ENCODE results near the gene HIP1. TPM values are rescaled to one million over a fixed set of nuclear protein-coding genes. Genes with fewer than 3 reads are reported as not detected.
"Not testable (repeated sequence)": the region's sequence is repeated elsewhere in the genome, so short reads cannot be mapped to it uniquely, and the experiment has no call there.

HIP1 gene
- total RNA-seq, 1 donor from 2014 or later, result 12.5 TPM

DNA sequence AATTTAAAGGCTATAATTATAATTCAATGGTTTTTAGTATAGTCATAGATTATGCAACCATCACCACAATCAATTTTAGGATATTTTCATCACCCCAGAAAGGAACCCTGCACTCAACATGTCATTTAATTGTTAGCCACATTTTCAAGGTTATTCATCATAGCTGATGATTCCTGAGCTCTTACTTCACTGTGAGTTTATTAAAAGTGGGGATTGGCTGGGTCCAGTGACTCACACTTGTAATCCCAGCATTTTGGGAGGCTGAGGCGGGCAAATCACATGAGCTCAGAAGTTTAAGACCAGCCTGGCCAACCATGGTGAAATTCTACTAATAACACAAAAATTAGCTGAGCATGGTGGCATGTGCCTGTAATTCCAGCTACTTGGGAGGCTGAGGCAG lies 32.5 kb upstream of the HIP1 start:
- Histone ChIP-seq H3K4me1 (ENCODE audit: control insufficient read depth in 3 of 3, insufficient read depth in 3 of 3, low read length in 3 of 3) (no peaks in the 10 kb centered on the region), H3K36me3 (ENCODE audit: control insufficient read depth in 3 of 3, insufficient read depth in 3 of 3, low read length in 3 of 3) (no peaks in the 10 kb centered on the region), H3K9me3 (ENCODE audit: control insufficient read depth in 3 of 3, low read length in 3 of 3) (no peaks in the 10 kb centered on the region), H3K9ac (ENCODE audit: low read depth in 1 of 3, low read length in 3 of 3) (no peak overlapping the region), H3K27ac (ENCODE audit: low read depth, low read length) (no peak overlapping the region), H3K4me3 (ENCODE audit: low read length in 3 of 3) (no peak overlapping the region), H3K27me3 (ENCODE audit: control insufficient read depth in 3 of 3, insufficient read depth in 3 of 3, low read length in 3 of 3) (no peaks in the 10 kb centered on the region)

DNA sequence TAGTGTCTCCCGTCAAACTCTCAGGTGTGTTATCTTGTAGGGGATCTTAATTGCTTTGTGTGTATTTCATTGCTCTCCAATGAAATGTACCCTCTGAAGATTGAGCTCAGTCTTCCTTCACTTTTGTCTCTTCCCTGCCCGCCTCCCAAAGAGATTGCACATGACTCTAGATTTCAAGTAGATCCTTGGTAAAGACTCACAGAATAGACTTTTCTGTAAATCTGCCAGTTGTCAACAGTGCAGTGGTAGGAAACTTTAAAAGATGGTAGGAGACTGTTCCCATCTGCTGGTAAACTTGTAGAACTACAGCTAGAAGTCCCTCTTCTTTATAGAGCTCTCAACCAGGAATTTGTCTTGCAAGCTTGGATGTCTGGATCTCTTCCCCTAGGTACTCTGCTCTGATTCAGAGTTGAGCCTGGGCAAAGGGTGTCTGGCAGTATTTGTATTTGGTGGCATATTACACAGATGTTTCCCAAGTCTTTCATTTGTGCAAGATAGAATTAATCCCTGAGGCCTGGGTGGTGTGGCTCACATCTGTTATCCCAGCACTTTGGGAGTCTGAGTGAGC lies 23.7 kb upstream of the HIP1 start:
- H3K27ac ChIP-seq (ENCODE audit: low read depth, low read length), result no peak overlapping the region
- H3K4me1 ChIP-seq (ENCODE audit: control insufficient read depth in 3 of 3, insufficient read depth in 3 of 3, low read length in 3 of 3), result no peaks in the 10 kb centered on the region
- H3K9ac ChIP-seq (ENCODE audit: low read depth in 1 of 3, low read length in 3 of 3), result no peak overlapping the region
- H3K9me3 ChIP-seq (ENCODE audit: control insufficient read depth in 3 of 3, low read length in 3 of 3), result no peaks in the 10 kb centered on the region
- H3K4me3 ChIP-seq (ENCODE audit: low read length in 3 of 3), result no peak overlapping the region
- no peaks in the 10 kb centered on the region for H3K27me3 ChIP-seq (ENCODE audit: control insufficient read depth in 3 of 3, insufficient read depth in 3 of 3, low read length in 3 of 3)
- H3K36me3 ChIP-seq (ENCODE audit: control insufficient read depth in 3 of 3, insufficient read depth in 3 of 3, low read length in 3 of 3), result no peaks in the 10 kb centered on the region

DNA sequence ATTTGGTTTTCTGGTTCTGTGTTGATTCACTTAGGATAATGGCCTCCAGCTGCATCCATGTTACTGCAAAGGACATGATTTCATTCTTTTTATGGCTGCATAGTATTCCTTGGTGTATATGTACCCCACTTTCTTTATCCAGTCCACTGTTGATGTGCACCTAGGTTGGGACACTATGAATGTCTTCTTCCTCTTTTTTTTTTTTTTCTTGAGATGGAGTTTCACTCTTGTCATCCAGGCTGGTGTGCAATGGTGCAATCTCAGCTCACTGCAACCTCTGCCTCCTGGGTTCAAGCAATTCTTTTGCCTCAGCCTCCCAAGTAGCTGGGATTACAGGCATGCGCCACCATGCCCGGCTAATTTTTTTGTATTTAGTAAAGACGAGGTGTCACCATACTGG lies 23.1 kb upstream of the HIP1 start:
- H3K27me3 ChIP-seq (ENCODE audit: control insufficient read depth in 3 of 3, insufficient read depth in 3 of 3, low read length in 3 of 3); H3K4me3 ChIP-seq (ENCODE audit: low read length in 3 of 3); H3K9me3 ChIP-seq (ENCODE audit: control insufficient read depth in 3 of 3, low read length in 3 of 3); H3K36me3 ChIP-seq (ENCODE audit: control insufficient read depth in 3 of 3, insufficient read depth in 3 of 3, low read length in 3 of 3); H3K27ac ChIP-seq (ENCODE audit: low read depth, low read length); H3K4me1 ChIP-seq (ENCODE audit: control insufficient read depth in 3 of 3, insufficient read depth in 3 of 3, low read length in 3 of 3); H3K9ac ChIP-seq (ENCODE audit: low read depth in 1 of 3, low read length in 3 of 3): not testable (repeated sequence)

DNA sequence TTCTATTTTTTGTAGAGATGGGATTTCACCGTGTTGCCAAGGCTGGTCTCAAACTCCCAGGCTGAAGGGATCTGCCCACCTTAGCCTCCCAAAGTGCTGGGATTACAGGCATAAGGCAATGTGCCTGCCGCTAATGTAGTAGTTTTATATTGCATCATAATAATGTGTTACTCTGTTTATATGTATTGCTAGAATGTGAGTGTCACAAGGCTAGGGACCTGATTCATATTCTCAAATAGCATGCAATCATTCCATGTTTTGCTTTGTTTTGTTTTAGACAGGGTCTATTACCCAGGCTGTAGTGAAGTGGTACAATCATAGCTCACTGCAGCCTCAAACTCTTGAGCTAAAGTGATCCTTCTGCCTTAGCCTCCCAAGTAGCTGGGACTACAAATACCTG lies 19.8 kb upstream of the HIP1 start:
- Histone ChIP-seq H3K9me3 (ENCODE audit: control insufficient read depth in 3 of 3, low read length in 3 of 3) (peaks cover 0 to 3% (median 0%) of the 10 kb centered on the region in 3 donors), H3K9ac (ENCODE audit: low read depth in 1 of 3, low read length in 3 of 3) (no peak overlapping the region), H3K36me3 (ENCODE audit: control insufficient read depth in 3 of 3, insufficient read depth in 3 of 3, low read length in 3 of 3) (no peaks in the 10 kb centered on the region), H3K4me1 (ENCODE audit: control insufficient read depth in 3 of 3, insufficient read depth in 3 of 3, low read length in 3 of 3) (no peaks in the 10 kb centered on the region), H3K27me3 (ENCODE audit: control insufficient read depth in 3 of 3, insufficient read depth in 3 of 3, low read length in 3 of 3) (no peaks in the 10 kb centered on the region), H3K27ac (ENCODE audit: low read depth, low read length) (no peak overlapping the region), H3K4me3 (ENCODE audit: low read length in 3 of 3) (no peak overlapping the region)

DNA sequence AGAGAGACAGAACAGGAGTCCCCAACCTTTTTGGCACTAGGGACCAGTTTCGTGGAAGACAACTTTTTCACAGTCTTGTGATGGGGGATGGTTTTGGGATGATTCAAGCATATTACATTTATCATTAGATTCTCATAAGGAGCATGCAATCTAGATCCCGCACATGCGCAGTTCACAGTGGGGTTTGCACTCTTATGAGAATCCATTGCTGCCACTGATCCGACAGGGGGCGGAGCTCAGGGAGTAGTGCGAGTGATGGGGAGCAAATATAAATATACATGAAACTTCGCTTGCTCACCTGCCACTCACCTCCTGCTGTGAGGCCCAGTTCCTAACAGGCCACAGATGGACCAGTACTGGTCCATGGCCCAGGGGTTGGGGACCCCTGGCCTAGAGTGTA lies 19.1 kb upstream of the HIP1 start:
- peaks cover 0 to 3% (median 0%) of the 10 kb centered on the region in 3 donors for H3K9me3 ChIP-seq (ENCODE audit: control insufficient read depth in 3 of 3, low read length in 3 of 3)
- no peak overlapping the region for H3K4me3 ChIP-seq (ENCODE audit: low read length in 3 of 3)
- H3K27me3 ChIP-seq (ENCODE audit: control insufficient read depth in 3 of 3, insufficient read depth in 3 of 3, low read length in 3 of 3), result no peaks in the 10 kb centered on the region
- H3K27ac ChIP-seq (ENCODE audit: low read depth, low read length), result no peak overlapping the region
- no peak overlapping the region for H3K9ac ChIP-seq (ENCODE audit: low read depth in 1 of 3, low read length in 3 of 3)
- no peaks in the 10 kb centered on the region for H3K36me3 ChIP-seq (ENCODE audit: control insufficient read depth in 3 of 3, insufficient read depth in 3 of 3, low read length in 3 of 3)
- H3K4me1 ChIP-seq (ENCODE audit: control insufficient read depth in 3 of 3, insufficient read depth in 3 of 3, low read length in 3 of 3), result no peaks in the 10 kb centered on the region

DNA sequence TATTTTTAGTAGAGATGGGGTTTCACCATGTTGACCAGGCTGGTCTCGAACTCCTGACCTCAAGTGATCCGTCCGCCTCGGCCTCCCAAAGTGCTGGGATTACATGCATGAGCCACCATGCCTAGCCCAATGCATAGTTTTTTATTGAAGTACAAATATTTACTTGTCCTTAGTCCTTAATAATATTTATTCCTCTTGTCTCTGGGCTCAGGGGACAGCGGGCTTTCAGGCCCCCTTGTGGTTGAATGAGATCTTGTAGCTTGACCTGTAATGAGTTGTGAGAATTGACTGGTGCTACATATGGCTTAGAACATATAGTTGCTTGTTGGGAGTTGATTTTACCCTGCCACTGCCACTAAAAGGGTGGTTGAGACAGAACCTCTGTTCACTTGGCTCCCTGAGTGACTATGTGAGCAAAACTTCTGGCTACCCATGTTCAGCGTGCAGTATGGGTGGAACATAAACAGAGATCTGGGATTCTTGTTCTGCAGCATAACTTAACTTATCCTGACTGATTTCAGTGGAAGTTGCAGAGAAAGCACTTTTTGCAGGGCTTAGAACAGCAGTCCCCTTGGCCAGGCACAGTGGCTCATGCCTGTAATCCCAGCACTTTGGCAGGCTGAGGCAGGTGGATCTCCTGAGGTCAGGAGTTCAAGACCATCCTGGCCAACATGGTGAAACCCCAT lies 18.4 kb upstream of the HIP1 start:
- Histone ChIP-seq H3K36me3 (ENCODE audit: control insufficient read depth in 3 of 3, insufficient read depth in 3 of 3, low read length in 3 of 3) (no peaks in the 10 kb centered on the region), H3K9ac (ENCODE audit: low read depth in 1 of 3, low read length in 3 of 3) (no peak overlapping the region), H3K9me3 (ENCODE audit: control insufficient read depth in 3 of 3, low read length in 3 of 3) (peaks cover 0 to 3% (median 0%) of the 10 kb centered on the region in 3 donors), H3K4me1 (ENCODE audit: control insufficient read depth in 3 of 3, insufficient read depth in 3 of 3, low read length in 3 of 3) (no peaks in the 10 kb centered on the region), H3K27me3 (ENCODE audit: control insufficient read depth in 3 of 3, insufficient read depth in 3 of 3, low read length in 3 of 3) (no peaks in the 10 kb centered on the region), H3K4me3 (ENCODE audit: low read length in 3 of 3) (no peak overlapping the region), H3K27ac (ENCODE audit: low read depth, low read length) (no peak overlapping the region)

DNA sequence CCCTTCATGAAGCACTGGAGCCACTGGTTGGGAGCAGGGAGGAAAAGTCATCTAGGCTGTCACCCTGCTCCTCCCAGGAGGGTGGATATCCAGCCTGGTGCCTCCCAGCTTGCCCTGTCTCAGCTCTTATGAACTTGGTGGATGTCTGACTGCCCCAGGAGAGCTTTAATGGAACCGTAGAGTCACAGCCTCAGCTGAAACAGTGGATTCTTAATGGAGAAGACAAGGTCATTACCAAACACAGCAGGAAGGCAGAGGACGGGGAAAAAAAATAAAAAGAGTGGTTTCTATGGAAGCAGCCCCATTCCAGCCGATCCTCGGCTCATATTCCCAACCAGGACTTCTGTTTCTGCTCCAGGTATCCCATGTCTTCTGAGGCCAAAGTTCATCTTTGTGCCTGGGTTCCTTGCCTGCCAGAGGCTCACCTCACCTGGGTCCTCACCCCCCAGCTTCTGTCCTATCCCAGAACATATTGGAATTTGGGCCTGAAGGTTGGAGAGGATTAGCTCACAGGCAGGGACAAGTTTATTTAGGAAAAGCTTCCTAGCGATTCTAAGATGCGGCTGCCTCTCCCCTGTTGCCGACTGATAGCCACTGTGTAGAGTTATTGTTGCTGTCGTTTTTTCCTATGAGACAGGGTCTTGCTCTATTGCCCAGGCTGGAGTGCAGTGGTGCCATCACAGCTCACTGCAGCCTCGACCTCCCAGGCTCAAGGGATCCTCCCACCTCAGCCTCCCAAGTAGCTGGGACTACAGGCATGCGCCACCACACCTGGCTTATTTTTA lies 17.7 kb upstream of the HIP1 start:
- Histone ChIP-seq H3K9me3 (ENCODE audit: control insufficient read depth in 3 of 3, low read length in 3 of 3) (peaks cover 0 to 3% (median 0%) of the 10 kb centered on the region in 3 donors), H3K27me3 (ENCODE audit: control insufficient read depth in 3 of 3, insufficient read depth in 3 of 3, low read length in 3 of 3) (no peaks in the 10 kb centered on the region), H3K4me3 (ENCODE audit: low read length in 3 of 3) (no peak overlapping the region), H3K36me3 (ENCODE audit: control insufficient read depth in 3 of 3, insufficient read depth in 3 of 3, low read length in 3 of 3) (no peaks in the 10 kb centered on the region), H3K9ac (ENCODE audit: low read depth in 1 of 3, low read length in 3 of 3) (no peak overlapping the region), H3K4me1 (ENCODE audit: control insufficient read depth in 3 of 3, insufficient read depth in 3 of 3, low read length in 3 of 3) (no peaks in the 10 kb centered on the region), H3K27ac (ENCODE audit: low read depth, low read length) (no peak overlapping the region)

DNA sequence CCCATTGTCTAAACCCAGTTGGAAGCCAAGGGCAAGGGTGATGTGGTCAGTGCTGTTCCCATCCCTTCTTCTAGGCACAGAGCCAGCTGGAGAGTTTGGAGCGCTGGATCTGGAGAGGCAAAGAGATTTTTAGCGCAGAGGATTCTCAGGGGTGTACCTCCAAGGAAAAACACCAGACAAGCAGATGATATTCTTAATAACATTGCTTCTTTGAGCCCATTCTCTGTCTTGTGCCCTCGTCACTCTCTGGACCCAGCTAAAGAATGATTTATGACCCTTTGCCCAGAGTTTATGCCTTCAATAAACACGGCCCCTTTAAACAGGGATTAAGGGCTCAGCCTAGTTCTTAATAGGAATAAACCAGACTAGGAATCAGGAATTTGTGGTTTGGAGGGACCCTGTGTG lies 4.7 kb upstream of the HIP1 start:
- peaks cover 3 to 6% (median 3%) of the 10 kb centered on the region in 3 donors for H3K4me1 ChIP-seq (ENCODE audit: control insufficient read depth in 3 of 3, insufficient read depth in 3 of 3, low read length in 3 of 3)
- no peak overlapping the region for H3K27ac ChIP-seq (ENCODE audit: low read depth, low read length)
- no peaks in the 10 kb centered on the region for H3K27me3 ChIP-seq (ENCODE audit: control insufficient read depth in 3 of 3, insufficient read depth in 3 of 3, low read length in 3 of 3)
- H3K4me3 ChIP-seq (ENCODE audit: low read length in 3 of 3), result no peak overlapping the region
- no peak overlapping the region for H3K9ac ChIP-seq (ENCODE audit: low read depth in 1 of 3, low read length in 3 of 3)
- H3K9me3 ChIP-seq (ENCODE audit: control insufficient read depth in 3 of 3, low read length in 3 of 3), result no peaks in the 10 kb centered on the region
- H3K36me3 ChIP-seq (ENCODE audit: control insufficient read depth in 3 of 3, insufficient read depth in 3 of 3, low read length in 3 of 3), result no peaks in the 10 kb centered on the region

DNA sequence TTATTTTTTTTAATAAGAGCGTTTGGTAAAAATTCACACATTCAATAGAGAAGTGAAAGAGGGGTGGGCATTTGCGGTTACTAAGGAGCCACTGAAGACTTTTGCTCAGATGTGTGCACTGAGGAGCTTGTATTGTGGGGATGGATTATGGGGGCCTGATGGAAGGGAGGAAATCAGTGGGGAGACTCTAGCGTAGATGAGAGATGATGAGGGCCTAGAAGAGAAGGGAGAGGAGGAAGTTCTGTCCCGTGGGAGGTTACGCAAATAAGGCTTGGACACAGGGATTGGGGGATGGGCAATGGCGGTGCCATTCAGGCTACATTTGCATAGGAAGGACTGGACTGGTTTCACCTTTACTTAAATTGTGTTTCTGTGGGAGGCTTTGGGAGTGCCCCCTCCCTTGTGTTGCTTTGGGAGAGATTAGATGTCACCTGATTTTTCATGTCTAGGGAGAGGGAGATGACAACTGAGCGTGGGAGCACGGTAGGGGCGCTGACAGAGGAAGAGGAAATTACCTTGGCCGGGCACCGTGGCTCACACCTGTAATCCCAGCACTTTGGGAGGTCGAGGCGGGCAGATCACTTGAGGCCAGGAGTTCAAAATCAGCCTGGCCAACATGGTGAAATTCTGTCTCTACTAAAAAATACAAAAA lies 2.2 kb upstream of the HIP1 start:
- peaks cover 12 to 14% (median 13%) of the 10 kb centered on the region in 3 donors for H3K4me1 ChIP-seq (ENCODE audit: control insufficient read depth in 3 of 3, insufficient read depth in 3 of 3, low read length in 3 of 3)
- no peaks in the 10 kb centered on the region for H3K27me3 ChIP-seq (ENCODE audit: control insufficient read depth in 3 of 3, insufficient read depth in 3 of 3, low read length in 3 of 3)
- no peak overlapping the region for H3K27ac ChIP-seq (ENCODE audit: low read depth, low read length)

More for the DNA sequence above, 2.2 kb upstream of the HIP1 start:
- Histone ChIP-seq H3K4me3 (ENCODE audit: low read length in 3 of 3) (no peak overlapping the region), H3K36me3 (ENCODE audit: control insufficient read depth in 3 of 3, insufficient read depth in 3 of 3, low read length in 3 of 3) (no peaks in the 10 kb centered on the region), H3K9ac (ENCODE audit: low read depth in 1 of 3, low read length in 3 of 3) (no peak overlapping the region), H3K9me3 (ENCODE audit: control insufficient read depth in 3 of 3, low read length in 3 of 3) (no peaks in the 10 kb centered on the region)

Measured in skeletal muscle tissue (tissue), 4 donors.